Stimulated activated CD8-positive, alpha-beta memory T cell treated with anti-CD3 and anti-CD28 coated beads, Interleukin-12 subunit alpha, Interleukin-12 subunit beta, amount 100 ng/mL, for 1 hour (primary cell): ENCODE measurements around the gene DPH1.
"Not testable (repeated sequence)": the region's sequence is repeated elsewhere in the genome, so short reads cannot be mapped to it uniquely, and the experiment has no call there.

Source experiments
- DNase-seq: peaks from one replicate; pipeline ENCODE4 v3.0.0-alpha.2; 2020; ENCODE audit warnings: low read depth

The DPH1 gene

GRCh38 chr17:2029911-2030778 lies at the start of gene DPH1:
Gene DPH1 (plus strand): TSS chr17:2030153. CDS start chr17:2030170, 17 bp downstream.
- peak; percentile 75 for DNase-seq

GRCh38 chr17:1980665-1981250 lies 49.2 kb upstream of the DPH1 start:
- DNase-seq, result no peak

GRCh38 chr17:1982793-1983366 lies 47.1 kb upstream of the DPH1 start:
- DNase-seq, result not testable (repeated sequence)

- no peak for DNase-seq
Observed at GRCh38 chr17:1985093-1985492, 44.9 kb upstream of the DPH1 start.

- DNase-seq, result no peak
Observed at GRCh38 chr17:1985686-1986085, 44.3 kb upstream of the DPH1 start.

GRCh38 chr17:1986783-1987451 lies 43.0 kb upstream of the DPH1 start:
- no peak for DNase-seq

- no peak for DNase-seq
Observed at GRCh38 chr17:1989135-1989534, 40.8 kb upstream of the DPH1 start.

GRCh38 chr17:1992541-1992940 lies 37.4 kb upstream of the DPH1 start:
- DNase-seq, result no peak

- DNase-seq, result no peak
Observed at GRCh38 chr17:1994707-1995106, 35.2 kb upstream of the DPH1 start.

- no peak for DNase-seq
Observed at GRCh38 chr17:1995321-1995892, 34.5 kb upstream of the DPH1 start.

GRCh38 chr17:1995907-1996799 lies 33.8 kb upstream of the DPH1 start:
- no peak for DNase-seq

- no peak for DNase-seq
Observed at GRCh38 chr17:1996800-1997288, 33.1 kb upstream of the DPH1 start.

- DNase-seq, result no peak
Observed at GRCh38 chr17:1997289-1997926, 32.5 kb upstream of the DPH1 start.

GRCh38 chr17:1997927-1998742 lies 31.8 kb upstream of the DPH1 start:
- no peak for DNase-seq

- DNase-seq, result no peak
Observed at GRCh38 chr17:1999557-2000251, 30.2 kb upstream of the DPH1 start.

GRCh38 chr17:2002767-2003329 lies 27.1 kb upstream of the DPH1 start:
- DNase-seq, result no peak

GRCh38 chr17:2003525-2003924 lies 26.4 kb upstream of the DPH1 start:
- DNase-seq, result no peak

GRCh38 chr17:2004435-2004952 lies 25.5 kb upstream of the DPH1 start:
- no peak for DNase-seq
